Spleen (tissue), 11 donors: ENCODE measurements around the gene ANO4. TPM values are rescaled to one million over a fixed set of nuclear protein-coding genes. Genes with fewer than 3 reads are reported as not detected.

Experiments used
- DNase-seq: peaks from one replicate; pipeline ENCODE4 v3.0.0-alpha.2; 2020
- H3K27ac ChIP-seq, 8 donors: fragments of 200-600 bp; sonication (generic) in 7 of 8; 1 replicate in 4 of 8; 2 replicates in 4 of 8; pipeline versions ENCODE4 v1.5.0 to v1.8.0; 2016 to 2021; ENCODE audit warnings: inconsistent platforms in 4 of 8, mild to moderate bottlenecking in 4 of 8, moderate library complexity in 1 of 8
- H3K27me3 ChIP-seq, 7 donors: fragments of 200-600 bp; sonication (generic) in 6 of 7; replicated peaks in 1 of 7; 1 replicate in 4 of 7; 2 replicates in 3 of 7; pipeline versions ENCODE4 v1.5.0 to v1.8.0; 2016 to 2021; ENCODE audit warnings: inconsistent platforms in 3 of 7, mild to moderate bottlenecking in 1 of 7
- H3K36me3 ChIP-seq, 6 donors: fragments of 200-600 bp; sonication (generic) in 5 of 6; 1 replicate in 4 of 6; 2 replicates in 2 of 6; pipeline versions ENCODE4 v1.5.0 to v1.8.0; 2016 to 2021; ENCODE audit warnings: inconsistent platforms in 2 of 6
- H3K4me1 ChIP-seq, 6 donors: fragments of 200-600 bp; sonication (generic) in 5 of 6; 1 replicate in 3 of 6; 2 replicates in 3 of 6; pipeline versions ENCODE4 v1.5.0 to v1.8.0; 2016 to 2021; ENCODE audit warnings: inconsistent platforms in 3 of 6
- H3K4me3 ChIP-seq, 8 donors: fragments of 200-600 bp; sonication (generic) in 7 of 8; 1 replicate in 4 of 8; 2 replicates in 4 of 8; pipeline versions ENCODE4 v1.5.0 to v1.8.0; 2016 to 2021; ENCODE audit warnings: inconsistent platforms in 4 of 8, mild to moderate bottlenecking in 4 of 8, moderate library complexity in 2 of 8
- H3K9me3 ChIP-seq, 8 donors: fragments of 200-600 bp; sonication (generic) in 7 of 8; 1 replicate in 4 of 8; 2 replicates in 4 of 8; pipeline versions ENCODE4 v1.5.0 to v1.8.0; 2016 to 2021; ENCODE audit warnings: inconsistent platforms in 4 of 8
- POLR2A ChIP-seq, 3 donors: fragments of 450-650 bp; IDR thresholded peaks; one replicate each; pipeline ENCODE4 v1.5.1; 2017; ENCODE audit warnings: antibody characterized with exemption in 3 of 3, mild to moderate bottlenecking in 1 of 3
- POLR2AphosphoS5 ChIP-seq, 3 donors: sonication (generic); formaldehyde crosslinking; IDR thresholded peaks; one replicate each; pipeline ENCODE4 v1.5.1; 2017; ENCODE audit warnings: antibody characterized with exemption in 3 of 3
- WGBS, 5 donors: extraction: QIAGEN DNeasy Blood & Tissue Kit in 3 of 5; methylation state at CpG; one replicate each; pipeline versions ENCODE4 v1.1.5 to v1.1.7; 2013 to 2018; 5-methylcytosine and 5-hydroxymethylcytosine counted together
- intact Hi-C: fragments of 100-400 bp; cut with DNase I; formaldehyde crosslinking; loops from one replicate; pipeline ENCODE4 v1.15.0; 2023; ENCODE audit warnings: low total_unique reads
- polyA plus RNA-seq, 3 donors: library from polyadenylated mRNA; stranded (reverse); fragments of 200-250 nt; gene quantifications; one replicate each; pipeline ENCODE4 v1.2.1, GENCODE V29; 2013
- total RNA-seq, 7 donors: library from RNA; depleted of rRNA in 3 of 7; stranded (reverse); fragments of >200 nt in 3 of 7; fragmentation: NEBNext Ultra II Directional in 4 of 7; extraction: Animal tissue kit (Norgen Biotek cat#: 25700) in 4 of 7; gene quantifications; one replicate each; pipeline versions ENCODE4 v1.1.0 to v1.2.1, GENCODE V29; 2016 to 2021
- TF ChIP-seq, protein P1 (sequence below), 11 experiments: fragments of 200-600 bp in 7 of 11; fragments of 450-650 bp in 4 of 11; sonication (generic) in 4 of 11; IDR thresholded peaks in 8 of 11; conservative IDR thresholded peaks in 3 of 11; 1 replicate in 7 of 11; 2 replicates in 4 of 11; pipeline versions ENCODE4 v1.4.0 to v1.8.0; 2016 to 2021; ENCODE audit warnings: antibody characterized with exemption in 11 of 11, inconsistent platforms in 4 of 11, mild to moderate bottlenecking in 1 of 11
- donor health status: healthy with polysubstance abuse.
- donor health status: DM: no; HTN: no; CAD: no; lungs with moderate emphysema.
- donor health status: DM: no; HTN: no; CAD: no.
- donor health status: Bipolar disorder and iron deficiency.
- donor health status: healthy.
- donor health status: DM: no; HTN: no; CAD: no.
- donor health status: DM: yes; HTN: yes; CAD: no.

The ANO4 gene
- total and polyA plus RNA-seq, 10 donors: 0.42 TPM; not detected in 9

- no peak overlapping the region for H3K27ac ChIP-seq
- intact Hi-C loops: no loop called here
- WGBS, 5 donors: 80 to 88% (median 86%) methylated on average over 4 of the region's 4 CpGs
- H3K4me1 ChIP-seq: no peaks in the 10 kb centered on the region
- no peak for DNase-seq
- no peaks in the 10 kb centered on the region for H3K36me3 ChIP-seq
- no peak overlapping the region for H3K4me3 ChIP-seq
- no peak for TF ChIP-seq POLR2A (IDR thresholded peaks at IDR 0.05)
- peaks cover 0 to 13% (median 0%) of the 10 kb centered on the region in 8 donors for H3K9me3 ChIP-seq
- H3K27me3 ChIP-seq: no peaks in the 10 kb centered on the region
These were observed 224.6 kb downstream of the ANO4 start for GRCh38 chr12:101019201-101019600.

DNA sequence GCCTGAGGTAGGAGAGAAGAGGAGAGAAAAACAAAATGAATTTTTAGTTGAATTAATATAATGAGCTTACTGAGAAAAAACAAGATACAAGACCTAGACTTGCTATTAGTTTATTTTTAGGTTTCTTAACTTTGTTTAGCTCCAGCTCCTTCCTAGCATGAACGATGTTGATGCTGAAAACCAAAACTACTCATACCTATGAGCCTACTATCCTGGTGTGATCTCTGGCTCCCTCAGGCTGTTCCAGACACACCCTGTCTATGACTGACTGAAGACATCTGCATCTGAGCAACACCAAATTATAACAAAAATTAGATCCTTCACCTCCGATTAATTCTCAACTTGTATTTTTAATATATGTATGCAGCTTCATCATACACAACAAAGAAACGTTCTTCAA, 225.1 kb downstream of the ANO4 start:
- 78 to 89% (median 81%) methylated on average over 3 of the region's 3 CpGs for WGBS, 5 donors

GRCh38 chr12:101021442-101021841, 226.9 kb downstream of the ANO4 start:
- intact Hi-C loops: no loop called here
- no peaks in the 10 kb centered on the region for H3K36me3 ChIP-seq
- no peaks in the 10 kb centered on the region for H3K4me1 ChIP-seq
- 82 to 92% (median 85%) methylated on average over 3 of the region's 3 CpGs for WGBS, 5 donors
- TF ChIP-seq POLR2AphosphoS5 (IDR thresholded peaks at IDR 0.05) (no peak), POLR2A (IDR thresholded peaks at IDR 0.05) (no peak)
- TF ChIP-seq, protein P1, sequence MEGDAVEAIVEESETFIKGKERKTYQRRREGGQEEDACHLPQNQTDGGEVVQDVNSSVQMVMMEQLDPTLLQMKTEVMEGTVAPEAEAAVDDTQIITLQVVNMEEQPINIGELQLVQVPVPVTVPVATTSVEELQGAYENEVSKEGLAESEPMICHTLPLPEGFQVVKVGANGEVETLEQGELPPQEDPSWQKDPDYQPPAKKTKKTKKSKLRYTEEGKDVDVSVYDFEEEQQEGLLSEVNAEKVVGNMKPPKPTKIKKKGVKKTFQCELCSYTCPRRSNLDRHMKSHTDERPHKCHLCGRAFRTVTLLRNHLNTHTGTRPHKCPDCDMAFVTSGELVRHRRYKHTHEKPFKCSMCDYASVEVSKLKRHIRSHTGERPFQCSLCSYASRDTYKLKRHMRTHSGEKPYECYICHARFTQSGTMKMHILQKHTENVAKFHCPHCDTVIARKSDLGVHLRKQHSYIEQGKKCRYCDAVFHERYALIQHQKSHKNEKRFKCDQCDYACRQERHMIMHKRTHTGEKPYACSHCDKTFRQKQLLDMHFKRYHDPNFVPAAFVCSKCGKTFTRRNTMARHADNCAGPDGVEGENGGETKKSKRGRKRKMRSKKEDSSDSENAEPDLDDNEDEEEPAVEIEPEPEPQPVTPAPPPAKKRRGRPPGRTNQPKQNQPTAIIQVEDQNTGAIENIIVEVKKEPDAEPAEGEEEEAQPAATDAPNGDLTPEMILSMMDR (IDR thresholded peaks at IDR 0.05 in 8 of 11, conservative IDR thresholded peaks at IDR 0.05 in 3 of 11): no peak
- H3K27ac ChIP-seq: no peak overlapping the region
- DNase-seq: no peak
- H3K27me3 ChIP-seq: no peaks in the 10 kb centered on the region
- H3K4me3 ChIP-seq: no peak overlapping the region
- H3K9me3 ChIP-seq: peaks cover 0 to 13% (median 0%) of the 10 kb centered on the region in 8 donors

More for the DNA sequence above, 225.1 kb downstream of the ANO4 start:
- H3K4me1 ChIP-seq: no peaks in the 10 kb centered on the region
- no peak for DNase-seq
- H3K36me3 ChIP-seq: no peaks in the 10 kb centered on the region
- TF ChIP-seq POLR2AphosphoS5 (IDR thresholded peaks at IDR 0.05) (no peak), POLR2A (IDR thresholded peaks at IDR 0.05) (no peak)
- TF ChIP-seq, protein P1 (IDR thresholded peaks at IDR 0.05 in 8 of 11, conservative IDR thresholded peaks at IDR 0.05 in 3 of 11): no peak
- H3K9me3 ChIP-seq: peaks cover 0 to 13% (median 0%) of the 10 kb centered on the region in 8 donors
- intact Hi-C loops: no loop called here
- no peak overlapping the region for H3K27ac ChIP-seq
- no peak overlapping the region for H3K4me3 ChIP-seq
- no peaks in the 10 kb centered on the region for H3K27me3 ChIP-seq

DNA sequence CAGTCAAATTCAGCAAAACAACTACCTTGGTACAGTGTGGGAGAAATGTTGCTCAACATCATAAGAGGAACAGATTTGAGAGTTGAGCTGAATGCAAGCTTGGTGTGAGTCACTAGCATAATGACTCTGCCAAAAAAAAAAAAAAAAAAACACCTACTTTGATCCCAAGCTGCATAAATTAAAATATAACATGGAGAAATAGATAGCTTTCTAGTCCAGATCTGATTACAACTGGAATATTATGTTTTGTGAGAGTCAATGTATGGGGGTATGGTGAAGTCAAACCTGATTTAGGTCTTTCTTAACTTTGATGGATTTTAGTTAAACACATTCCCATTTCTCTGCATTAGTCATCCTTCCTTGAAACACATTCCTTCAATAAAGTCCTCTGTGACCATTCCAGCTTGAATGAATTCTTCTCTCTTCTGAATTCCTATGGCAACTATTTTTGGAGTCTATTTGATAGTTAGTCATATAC, 227.4 kb downstream of the ANO4 start:
- peaks cover 0 to 15% (median 1%) of the 10 kb centered on the region in 8 donors for H3K9me3 ChIP-seq
- TF ChIP-seq, protein P1 (IDR thresholded peaks at IDR 0.05 in 8 of 11, conservative IDR thresholded peaks at IDR 0.05 in 3 of 11): no peak
- no peak for TF ChIP-seq POLR2AphosphoS5 (IDR thresholded peaks at IDR 0.05)
- no peaks in the 10 kb centered on the region for H3K4me1 ChIP-seq
- no peaks in the 10 kb centered on the region for H3K36me3 ChIP-seq
- no peaks in the 10 kb centered on the region for H3K27me3 ChIP-seq
- no peak overlapping the region for H3K27ac ChIP-seq
- no peak for DNase-seq
- intact Hi-C loops: no loop called here
- no peak overlapping the region for H3K4me3 ChIP-seq

GRCh38 chr12:101027200-101027599, 232.6 kb downstream of the ANO4 start:
- DNase-seq: no peak
- H3K27me3 ChIP-seq: no peaks in the 10 kb centered on the region
- TF ChIP-seq POLR2A (IDR thresholded peaks at IDR 0.05): no peak
- TF ChIP-seq POLR2AphosphoS5 (IDR thresholded peaks at IDR 0.05): no peak
- TF ChIP-seq, protein P1 (IDR thresholded peaks at IDR 0.05 in 8 of 11, conservative IDR thresholded peaks at IDR 0.05 in 3 of 11): no peak
- H3K27ac ChIP-seq: no peak overlapping the region
- H3K9me3 ChIP-seq: peaks cover 0 to 54% (median 30%) of the 10 kb centered on the region in 8 donors
- 67 to 85% (median 75%) methylated on average over 2 to 3 of the region's 3 CpGs for WGBS, 5 donors
- no peaks in the 10 kb centered on the region for H3K36me3 ChIP-seq
- intact Hi-C loops: no loop called here
- H3K4me1 ChIP-seq: no peaks in the 10 kb centered on the region
- no peak overlapping the region for H3K4me3 ChIP-seq
